NCI-H460 (cell line): ENCODE data around the gene METAP1D. TPM values are rescaled to one million over a fixed set of nuclear protein-coding genes. Genes with fewer than 3 reads are reported as not detected.
"Not testable (repeated sequence)": the region's sequence is repeated elsewhere in the genome, so short reads cannot be mapped to it uniquely, and the experiment has no call there.

Experiments used
- DNase-seq: peaks from one replicate; pipeline ENCODE4 v3.0.0-alpha.2; 2016; ENCODE audit warnings: low read depth; ENCODE audit errors: extremely low read depth
- polyA plus RNA-seq: library from polyadenylated mRNA; depleted of rRNA; stranded (reverse); fragments of >200 nt; gene quantifications from 2 replicates; pipeline ENCODE4 v1.2.3, GENCODE V29; 2014; cell fraction: nucleus; rRNA removed
- total RNA-seq: library from RNA; depleted of rRNA; stranded (reverse); fragments of >200 nt; shearing (Covaris generic); gene quantifications from 2 replicates; pipeline ENCODE4 v1.2.3, GENCODE V29; 2014; rRNA removed

The METAP1D gene
- total RNA-seq, result 14.5 and 18.0 TPM in 2 replicates
- 23.0 and 29.9 TPM in 2 replicates for polyA plus RNA-seq

DNA sequence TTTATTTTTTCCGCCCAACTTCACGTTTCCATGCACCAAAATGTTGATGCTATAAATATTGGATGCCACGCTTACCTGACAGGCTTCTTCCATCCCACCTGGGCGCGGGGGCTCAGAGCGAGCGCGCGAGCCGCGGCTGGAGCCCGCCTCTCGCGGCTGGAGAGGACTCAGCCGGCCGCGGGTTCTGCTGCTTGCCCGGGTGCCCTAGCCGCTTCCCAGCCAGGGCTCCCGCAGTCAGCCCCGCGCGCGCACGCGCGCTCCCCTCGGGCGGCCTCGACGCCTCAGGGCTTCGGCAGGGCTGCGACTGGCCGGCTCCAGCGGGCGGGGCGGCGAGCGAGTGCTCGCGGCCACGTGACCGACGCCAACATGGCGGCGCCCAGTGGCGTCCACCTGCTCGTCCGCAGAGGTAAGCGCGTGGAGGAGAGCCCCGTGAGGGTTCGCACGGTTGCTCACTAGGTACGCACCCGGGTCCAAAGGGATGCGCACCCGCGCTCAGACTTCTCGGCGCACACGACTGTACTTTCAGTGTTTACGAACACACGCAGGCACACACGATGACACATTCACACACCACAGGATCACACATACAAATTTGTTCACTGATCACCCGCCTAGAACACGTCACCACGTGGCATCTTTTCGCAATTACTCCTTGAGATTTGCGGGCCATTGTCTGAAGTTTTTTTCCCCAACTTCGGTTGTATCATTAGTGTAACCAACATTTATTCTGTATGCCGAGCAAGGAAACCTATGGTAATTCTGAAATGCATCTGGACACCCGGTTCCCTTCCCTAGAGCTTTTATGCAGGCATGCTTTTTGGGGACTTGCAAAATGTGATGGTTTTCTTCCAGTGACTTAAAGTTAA is at the start of gene METAP1D:
TSS of gene METAP1D (plus strand) at position 350 of the 866 bp plus-strand sequence. CDS start at position 367, 17 bp downstream.
- peak; percentile 91 for DNase-seq

- DNase-seq, result no peak
These were observed 47.5 kb upstream of the METAP1D start for GRCh38 chr2:171952276-171952675.

DNA sequence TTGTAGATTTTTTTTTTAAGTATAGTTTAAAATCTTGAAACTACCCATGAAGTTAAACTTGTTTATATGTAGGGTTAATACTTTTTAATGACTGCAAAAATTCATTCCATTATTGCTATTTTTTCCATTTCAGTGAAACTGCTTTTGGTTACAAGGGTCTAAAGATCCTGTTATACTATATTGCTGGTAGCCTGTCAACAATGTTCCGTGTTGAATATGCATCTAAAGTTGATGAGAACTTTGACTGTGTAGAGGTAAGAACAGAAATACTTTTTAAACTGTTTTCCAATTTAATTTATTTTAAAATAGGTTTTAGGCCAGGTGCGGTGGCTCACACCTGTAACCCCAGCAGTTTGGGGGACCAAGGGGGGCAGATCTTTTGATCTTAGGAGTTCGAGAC is 47.0 kb upstream of the METAP1D start:
- no peak for DNase-seq

GRCh38 chr2:171956135-171956825 is 43.5 kb upstream of the METAP1D start:
- DNase-seq, result no peak

- DNase-seq, result peak; percentile 12
These were observed 42.7 kb upstream of the METAP1D start for GRCh38 chr2:171957061-171957460.

- no peak for DNase-seq
These were observed 41.3 kb upstream of the METAP1D start for GRCh38 chr2:171958475-171958874.

GRCh38 chr2:171959998-171960397 is 39.8 kb upstream of the METAP1D start:
- no peak for DNase-seq

DNA sequence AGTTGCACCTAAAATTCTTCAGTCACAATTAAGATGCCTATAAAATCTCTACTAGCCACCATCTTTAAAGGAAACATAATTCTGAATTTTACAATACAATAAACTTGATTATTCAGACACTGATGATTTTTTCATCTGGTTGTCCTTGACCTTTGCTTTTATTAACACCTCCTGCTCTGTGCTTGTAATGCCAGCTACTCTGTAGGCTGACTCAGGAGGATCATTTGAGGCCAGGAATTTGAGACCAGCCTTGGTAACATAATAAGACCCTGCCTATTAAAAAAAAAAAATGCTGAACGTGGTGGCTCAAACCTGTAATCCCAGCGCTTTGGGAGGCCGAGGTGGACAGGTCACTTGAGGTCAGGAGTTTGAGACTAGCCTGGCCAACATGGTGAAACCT is 39.2 kb upstream of the METAP1D start:
- DNase-seq, result no peak

DNA sequence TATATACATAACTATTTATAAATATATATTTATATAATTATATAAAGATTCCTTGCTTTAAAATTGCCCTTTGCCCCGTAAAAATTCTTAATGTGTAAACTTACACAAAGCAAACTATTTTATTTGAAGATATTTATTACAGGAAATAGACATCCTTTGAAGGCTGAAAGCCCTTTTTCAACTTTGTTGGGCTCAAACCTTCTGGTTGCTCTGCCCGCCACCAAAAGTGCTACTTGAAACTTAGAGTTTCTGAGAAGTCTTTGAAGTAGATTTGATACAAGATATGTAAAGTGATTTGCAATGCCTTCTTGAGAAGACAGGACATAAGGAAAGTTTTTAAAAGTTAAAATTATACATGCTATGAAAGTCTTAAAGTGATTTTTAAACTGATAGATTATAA is 36.6 kb upstream of the METAP1D start:
- DNase-seq, result no peak

DNA sequence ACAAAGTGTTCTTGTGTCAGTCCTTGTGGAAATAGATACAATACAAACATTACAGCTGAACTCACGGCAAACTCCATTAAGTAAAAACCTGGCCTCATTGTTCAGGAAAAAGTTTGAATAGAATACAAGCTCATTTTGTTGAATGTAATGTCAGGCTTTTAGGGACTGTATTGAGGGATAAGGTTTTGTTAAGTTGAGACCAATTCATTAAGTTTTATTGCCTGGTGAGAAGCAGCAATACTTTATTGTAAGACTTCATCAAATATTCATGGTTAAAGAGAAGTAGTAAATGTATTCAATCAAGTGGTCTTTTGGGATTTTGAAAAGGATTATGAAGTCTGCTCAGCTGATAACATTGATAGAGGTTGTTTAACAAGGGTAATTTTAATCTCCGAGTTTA is 35.4 kb upstream of the METAP1D start:
- no peak for DNase-seq

GRCh38 chr2:171965238-171965637 is 34.5 kb upstream of the METAP1D start:
- no peak for DNase-seq

DNA sequence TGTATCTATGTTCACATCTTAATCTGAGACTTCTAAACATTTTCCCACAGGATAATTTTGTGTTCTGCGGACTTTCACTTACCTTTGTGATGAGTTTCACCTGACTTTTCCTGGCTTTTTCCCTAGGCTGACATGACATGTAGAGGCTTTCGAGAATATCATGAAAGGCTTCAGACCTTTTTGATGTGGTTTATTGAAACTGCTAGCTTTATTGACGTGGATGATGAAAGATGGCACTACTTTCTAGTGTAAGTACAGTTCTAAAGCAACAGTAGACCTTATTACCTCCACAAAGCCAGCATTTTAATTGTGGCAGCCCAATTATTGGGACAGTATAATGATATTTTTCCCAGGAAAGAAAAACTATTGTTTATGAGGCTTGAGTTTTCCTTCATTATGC is 34.1 kb upstream of the METAP1D start:
- no peak for DNase-seq

DNA sequence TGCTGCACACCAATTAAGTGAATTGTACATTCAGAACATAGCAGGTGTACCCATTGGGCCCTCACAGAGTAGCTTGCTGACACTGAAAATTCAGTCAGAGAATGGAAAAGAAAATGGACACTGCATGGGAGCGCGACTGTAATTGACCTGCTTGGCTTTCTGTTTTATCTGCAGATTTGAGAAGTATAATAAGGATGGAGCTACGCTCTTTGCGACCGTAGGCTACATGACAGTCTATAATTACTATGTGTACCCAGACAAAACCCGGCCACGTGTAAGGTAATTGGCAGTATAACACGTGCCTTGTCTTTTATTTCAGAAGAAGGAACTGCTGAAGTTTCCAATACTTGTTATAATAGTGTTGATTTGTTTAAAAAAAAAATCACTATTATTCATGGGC is 33.5 kb upstream of the METAP1D start:
- no peak for DNase-seq

- no peak for DNase-seq
These were observed 33.1 kb upstream of the METAP1D start for GRCh38 chr2:171966688-171967087.

- DNase-seq, result no peak
These were observed 31.2 kb upstream of the METAP1D start for GRCh38 chr2:171968509-171968908.

GRCh38 chr2:171972329-171972982 is 27.3 kb upstream of the METAP1D start:
- no peak for DNase-seq

DNA sequence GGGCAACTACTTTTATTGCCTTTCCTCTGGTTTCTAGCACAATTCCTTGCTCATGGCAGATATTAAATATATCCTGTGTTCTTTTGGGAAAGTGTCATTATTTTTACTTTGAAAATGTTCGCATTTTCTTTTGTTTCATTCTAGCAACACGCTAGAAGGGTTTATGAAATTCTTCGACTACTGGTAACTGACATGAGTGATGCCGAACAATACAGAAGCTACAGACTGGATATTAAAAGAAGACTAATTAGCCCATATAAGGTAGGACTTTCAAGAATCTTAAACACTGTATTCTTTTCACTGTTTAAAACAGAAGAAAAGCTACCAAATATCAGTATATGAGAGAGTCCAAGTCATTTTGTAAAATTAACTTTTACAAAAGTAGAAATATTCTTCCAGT is 20.6 kb upstream of the METAP1D start:
- no peak for DNase-seq

GRCh38 chr2:171983924-171984323 is 15.8 kb upstream of the METAP1D start:
- not testable (repeated sequence) for DNase-seq

- no peak for DNase-seq
These were observed 14.7 kb upstream of the METAP1D start for GRCh38 chr2:171985076-171985475.

DNA sequence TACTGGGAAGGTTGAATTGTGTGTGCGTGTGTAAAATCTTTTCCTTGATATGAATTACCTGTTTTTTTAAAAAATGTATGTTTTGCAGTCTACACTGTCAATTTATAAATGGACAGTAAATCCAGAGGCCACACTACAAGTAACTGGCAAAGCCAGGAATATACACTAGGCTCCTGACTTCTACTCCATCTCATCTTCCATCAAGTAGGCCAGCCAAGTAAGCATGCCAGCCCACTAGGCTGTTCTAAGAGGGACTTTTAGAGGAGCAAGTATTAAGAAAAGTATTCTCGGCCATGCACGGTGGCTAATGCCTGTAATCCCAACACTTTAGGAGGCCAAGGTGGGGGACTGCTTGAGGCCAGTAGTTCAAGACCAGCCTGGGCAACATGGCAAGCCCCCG is 13.0 kb upstream of the METAP1D start:
- no peak for DNase-seq

- no peak for DNase-seq
These were observed 8.7 kb upstream of the METAP1D start for GRCh38 chr2:171991027-171991426.
